Liver (tissue), 9 donors: Measurements from ENCODE around the gene GRIA3. TPM values are rescaled to one million over a fixed set of nuclear protein-coding genes. Genes with fewer than 3 reads are reported as not detected.

Experiments used
- DNase-seq: peaks from one replicate; pipeline ENCODE4 v3.0.0-alpha.2; 2017; ENCODE audit warnings: low spot score
- H3K27ac ChIP-seq, 2 donors: one replicate each; pipeline ENCODE4 v1.7.0; 2013; ENCODE audit warnings: inconsistent platforms in 2 of 2, low read length in 2 of 2, control low read depth in 1 of 2, low read depth in 1 of 2, mild to moderate bottlenecking in 1 of 2
- H3K27me3 ChIP-seq, 4 donors: one replicate each; pipeline versions ENCODE4 v1.6.1 to v1.7.0; 2013; ENCODE audit warnings: low read length in 3 of 4, inconsistent platforms in 1 of 4, mild to moderate bottlenecking in 1 of 4, moderate library complexity in 1 of 4; ENCODE audit not compliant: control insufficient read depth in 4 of 4, insufficient read depth in 4 of 4
- H3K36me3 ChIP-seq, 4 donors: one replicate each; pipeline versions ENCODE4 v1.6.1 to v1.7.0; 2013; ENCODE audit warnings: low read length in 3 of 4, mild to moderate bottlenecking in 3 of 4, low read depth in 1 of 4, moderate library complexity in 1 of 4; ENCODE audit not compliant: control insufficient read depth in 4 of 4, insufficient read depth in 3 of 4
- H3K4me1 ChIP-seq, 4 donors: one replicate each; pipeline versions ENCODE4 v1.6.1 to v1.7.0; 2013; ENCODE audit warnings: low read length in 3 of 4, mild to moderate bottlenecking in 3 of 4, moderate library complexity in 1 of 4; ENCODE audit not compliant: control insufficient read depth in 4 of 4, insufficient read depth in 4 of 4
- H3K4me3 ChIP-seq, 3 donors: one replicate each; pipeline versions ENCODE4 v1.6.1 to v1.7.0; 2013; ENCODE audit warnings: low read length in 3 of 3, control low read depth in 1 of 3, low read depth in 1 of 3, mild to moderate bottlenecking in 1 of 3
- H3K9ac ChIP-seq, 2 donors: one replicate each; pipeline ENCODE4 v1.7.0; 2013; ENCODE audit warnings: low read length in 2 of 2, mild to moderate bottlenecking in 2 of 2, moderate library complexity in 2 of 2, control low read depth in 1 of 2, low read depth in 1 of 2
- H3K9me3 ChIP-seq, 4 donors: one replicate each; pipeline versions ENCODE4 v1.6.1 to v1.7.0; 2013; ENCODE audit warnings: low read length in 3 of 4; ENCODE audit not compliant: control insufficient read depth in 4 of 4
- EGR1 ChIP-seq, 2 donors: IDR thresholded peaks; 2 replicates each; pipeline ENCODE4 v1.6.1; 2016 to 2018; ENCODE audit warnings: antibody characterized with exemption in 2 of 2, low read depth in 2 of 2
- FOXA1 ChIP-seq: IDR thresholded peaks from 2 replicates; pipeline ENCODE4 v1.6.1; 2016; ENCODE audit warnings: antibody characterized with exemption
- FOXA2 ChIP-seq: IDR thresholded peaks from 2 replicates; pipeline ENCODE4 v1.6.1; 2016; ENCODE audit warnings: antibody characterized with exemption
- GABPA ChIP-seq, 2 donors: IDR thresholded peaks in 1 of 2; conservative IDR thresholded peaks in 1 of 2; 2 replicates each; pipeline ENCODE4 v1.6.1; 2016; ENCODE audit warnings: antibody characterized with exemption in 2 of 2, mild to moderate bottlenecking in 1 of 2, moderate library complexity in 1 of 2
- HNF4A ChIP-seq, 2 donors: conservative IDR thresholded peaks; 2 replicates each; pipeline ENCODE4 v1.6.1; 2016; ENCODE audit warnings: antibody characterized with exemption in 2 of 2, mild to moderate bottlenecking in 2 of 2
- HNF4G ChIP-seq: IDR thresholded peaks from 2 replicates; pipeline ENCODE4 v1.6.1; 2016; ENCODE audit warnings: antibody characterized with exemption
- JUND ChIP-seq, 2 donors: IDR thresholded peaks; 2 replicates each; pipeline ENCODE4 v1.6.1; 2016; ENCODE audit warnings: antibody characterized with exemption in 2 of 2
- NR2F2 ChIP-seq: IDR thresholded peaks from 2 replicates; pipeline ENCODE4 v1.6.1; 2016; ENCODE audit warnings: antibody characterized with exemption
- RAD21 ChIP-seq, 2 donors: IDR thresholded peaks; 2 replicates each; pipeline ENCODE4 v1.6.1; 2016; ENCODE audit warnings: antibody characterized with exemption in 2 of 2, mild to moderate bottlenecking in 2 of 2
- RXRA ChIP-seq, 2 donors: IDR thresholded peaks; 2 replicates each; pipeline ENCODE4 v1.6.1; 2017 to 2018; ENCODE audit warnings: antibody characterized with exemption in 2 of 2, mild to moderate bottlenecking in 1 of 2
- SP1 ChIP-seq: IDR thresholded peaks from 2 replicates; pipeline ENCODE4 v1.6.1; 2018; ENCODE audit warnings: antibody characterized with exemption, mild to moderate bottlenecking
- TAF1 ChIP-seq: conservative IDR thresholded peaks from 2 replicates; pipeline ENCODE4 v1.6.1; 2016; ENCODE audit warnings: antibody characterized with exemption, mild to moderate bottlenecking
- YY1 ChIP-seq: IDR thresholded peaks from 2 replicates; pipeline ENCODE4 v1.6.1; 2016; ENCODE audit warnings: antibody characterized with exemption, mild to moderate bottlenecking
- WGBS: extraction: QIAGEN DNeasy Blood & Tissue Kit; methylation state at CpG from one replicate; pipeline ENCODE4 v1.1.7; 2013; 5-methylcytosine and 5-hydroxymethylcytosine counted together
- polyA plus RNA-seq, 2 donors: library from polyadenylated mRNA; stranded (reverse) in 1 of 2; unstranded in 1 of 2; fragments of 200-250 nt in 1 of 2; fragments of >200 nt in 1 of 2; fragmentation: Nextera tagmentation in 1 of 2; extraction: Ambion mirVana in 1 of 2; gene quantifications; one replicate each; pipeline versions ENCODE4 v1.2.1 to v1.2.3, GENCODE V29; 2013 to 2015
- total RNA-seq, 2 donors: library from RNA; depleted of rRNA; stranded (reverse); fragments of >200 nt; gene quantifications; one replicate each; pipeline ENCODE4 v1.2.3, GENCODE V29; 2014
- TF ChIP-seq, protein P1 (sequence below): fragments of 150-350 bp; IDR thresholded peaks from 2 replicates; pipeline ENCODE4 v1.5.1; 2017; ENCODE audit warnings: improper control_type of control experiment, low read depth, low read length; ENCODE audit not compliant: missing input control
- TF ChIP-seq, protein P2 (sequence below): IDR thresholded peaks from 2 replicates; pipeline ENCODE4 v1.6.1; 2016; ENCODE audit warnings: antibody characterized with exemption, mild to moderate bottlenecking
- TF ChIP-seq, protein P3 (sequence below): IDR thresholded peaks from 2 replicates; pipeline ENCODE4 v1.6.1; 2016; ENCODE audit warnings: antibody characterized with exemption
- donor health status: healthy.
- donor health status: healthy.
- donor health status: healthy.
- donor health status: healthy.
- donor health status: healthy.

Gene GRIA3
- total and polyA plus RNA-seq, 4 donors, result 1.5 to 3.4 (median 2.9) TPM

DNA sequence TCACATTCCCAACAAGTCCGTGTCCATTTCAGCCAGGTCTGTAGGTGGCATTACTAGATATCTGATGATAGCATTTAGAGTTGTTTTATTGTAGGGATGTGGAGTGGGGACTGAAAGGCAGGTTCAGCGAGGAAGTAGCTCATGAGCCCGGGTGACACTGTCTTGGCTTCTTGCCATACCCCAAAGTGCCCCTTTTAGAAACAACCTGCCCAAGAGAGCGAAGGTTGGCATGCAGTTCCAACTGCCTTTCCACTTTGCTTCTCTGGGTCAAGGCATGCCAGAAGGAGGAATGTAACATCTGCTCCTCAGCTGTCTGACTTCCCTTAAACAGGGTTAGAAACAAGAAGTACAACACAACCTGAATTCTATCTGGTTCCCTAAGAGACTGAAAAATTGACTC, 9.0 kb downstream of the GRIA3 start:
- no peak overlapping the region for H3K9ac ChIP-seq
- no peak overlapping the region for H3K27ac ChIP-seq
- WGBS, result 80% methylated on average over 4 of the region's 4 CpGs
- DNase-seq, result no peak
- no peaks in the 10 kb centered on the region for H3K4me1 ChIP-seq
- TF ChIP-seq EGR1 (IDR thresholded peaks at IDR 0.05; ENCODE audit: low read depth in 2 of 2), result no peak
- TF ChIP-seq HNF4G, result no peak
- TF ChIP-seq RXRA (IDR thresholded peaks at IDR 0.05), result no peak
- TF ChIP-seq, protein P1, sequence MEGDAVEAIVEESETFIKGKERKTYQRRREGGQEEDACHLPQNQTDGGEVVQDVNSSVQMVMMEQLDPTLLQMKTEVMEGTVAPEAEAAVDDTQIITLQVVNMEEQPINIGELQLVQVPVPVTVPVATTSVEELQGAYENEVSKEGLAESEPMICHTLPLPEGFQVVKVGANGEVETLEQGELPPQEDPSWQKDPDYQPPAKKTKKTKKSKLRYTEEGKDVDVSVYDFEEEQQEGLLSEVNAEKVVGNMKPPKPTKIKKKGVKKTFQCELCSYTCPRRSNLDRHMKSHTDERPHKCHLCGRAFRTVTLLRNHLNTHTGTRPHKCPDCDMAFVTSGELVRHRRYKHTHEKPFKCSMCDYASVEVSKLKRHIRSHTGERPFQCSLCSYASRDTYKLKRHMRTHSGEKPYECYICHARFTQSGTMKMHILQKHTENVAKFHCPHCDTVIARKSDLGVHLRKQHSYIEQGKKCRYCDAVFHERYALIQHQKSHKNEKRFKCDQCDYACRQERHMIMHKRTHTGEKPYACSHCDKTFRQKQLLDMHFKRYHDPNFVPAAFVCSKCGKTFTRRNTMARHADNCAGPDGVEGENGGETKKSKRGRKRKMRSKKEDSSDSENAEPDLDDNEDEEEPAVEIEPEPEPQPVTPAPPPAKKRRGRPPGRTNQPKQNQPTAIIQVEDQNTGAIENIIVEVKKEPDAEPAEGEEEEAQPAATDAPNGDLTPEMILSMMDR, result no peak
- no peak for TF ChIP-seq FOXA2
- no peak for TF ChIP-seq TAF1
- H3K27me3 ChIP-seq, result no peaks in the 10 kb centered on the region
- no peak overlapping the region for H3K4me3 ChIP-seq
- no peaks in the 10 kb centered on the region for H3K36me3 ChIP-seq
- no peaks in the 10 kb centered on the region for H3K9me3 ChIP-seq

DNA sequence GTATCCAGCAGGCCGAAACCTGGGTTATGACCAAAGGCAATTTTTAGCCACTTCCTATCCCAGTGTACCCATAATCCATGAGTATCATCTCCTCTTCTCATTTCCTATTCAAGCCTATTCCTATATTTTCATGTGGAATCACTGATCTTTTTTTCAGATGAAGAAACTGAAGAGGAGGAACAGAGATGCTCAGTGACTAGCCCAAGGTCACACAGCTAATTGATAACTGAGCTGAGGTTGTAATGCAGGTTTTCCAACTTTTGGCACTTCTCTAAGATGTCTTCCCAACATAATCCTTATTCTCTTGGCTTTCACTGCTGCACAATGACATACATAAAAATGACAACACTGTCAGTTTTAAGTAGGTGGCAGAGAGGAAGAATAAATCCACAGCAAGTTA, 15.3 kb downstream of the GRIA3 start:
- H3K27ac ChIP-seq, result no peak overlapping the region
- H3K4me1 ChIP-seq, result no peaks in the 10 kb centered on the region
- 100% methylated on average over 1 of the region's 1 CpG for WGBS
- no peak overlapping the region for H3K4me3 ChIP-seq
- no peaks in the 10 kb centered on the region for H3K27me3 ChIP-seq
- H3K36me3 ChIP-seq, result no peaks in the 10 kb centered on the region
- no peaks in the 10 kb centered on the region for H3K9me3 ChIP-seq
- no peak overlapping the region for H3K9ac ChIP-seq
- DNase-seq, result no peak
- TF ChIP-seq FOXA1 (no peak), HNF4A (conservative IDR thresholded peaks at IDR 0.05) (no peak), RXRA (IDR thresholded peaks at IDR 0.05) (no peak), JUND (IDR thresholded peaks at IDR 0.05) (no peak), TAF1 (no peak), YY1 (no peak), GABPA (IDR thresholded peaks at IDR 0.05 in 1 of 2, conservative IDR thresholded peaks at IDR 0.05 in 1 of 2) (no peak), SP1 (no peak), NR2F2 (no peak), HNF4G (no peak), EGR1 (IDR thresholded peaks at IDR 0.05; ENCODE audit: low read depth in 2 of 2) (no peak), FOXA2 (no peak), RAD21 (IDR thresholded peaks at IDR 0.05) (no peak)
- TF ChIP-seq, protein P2, sequence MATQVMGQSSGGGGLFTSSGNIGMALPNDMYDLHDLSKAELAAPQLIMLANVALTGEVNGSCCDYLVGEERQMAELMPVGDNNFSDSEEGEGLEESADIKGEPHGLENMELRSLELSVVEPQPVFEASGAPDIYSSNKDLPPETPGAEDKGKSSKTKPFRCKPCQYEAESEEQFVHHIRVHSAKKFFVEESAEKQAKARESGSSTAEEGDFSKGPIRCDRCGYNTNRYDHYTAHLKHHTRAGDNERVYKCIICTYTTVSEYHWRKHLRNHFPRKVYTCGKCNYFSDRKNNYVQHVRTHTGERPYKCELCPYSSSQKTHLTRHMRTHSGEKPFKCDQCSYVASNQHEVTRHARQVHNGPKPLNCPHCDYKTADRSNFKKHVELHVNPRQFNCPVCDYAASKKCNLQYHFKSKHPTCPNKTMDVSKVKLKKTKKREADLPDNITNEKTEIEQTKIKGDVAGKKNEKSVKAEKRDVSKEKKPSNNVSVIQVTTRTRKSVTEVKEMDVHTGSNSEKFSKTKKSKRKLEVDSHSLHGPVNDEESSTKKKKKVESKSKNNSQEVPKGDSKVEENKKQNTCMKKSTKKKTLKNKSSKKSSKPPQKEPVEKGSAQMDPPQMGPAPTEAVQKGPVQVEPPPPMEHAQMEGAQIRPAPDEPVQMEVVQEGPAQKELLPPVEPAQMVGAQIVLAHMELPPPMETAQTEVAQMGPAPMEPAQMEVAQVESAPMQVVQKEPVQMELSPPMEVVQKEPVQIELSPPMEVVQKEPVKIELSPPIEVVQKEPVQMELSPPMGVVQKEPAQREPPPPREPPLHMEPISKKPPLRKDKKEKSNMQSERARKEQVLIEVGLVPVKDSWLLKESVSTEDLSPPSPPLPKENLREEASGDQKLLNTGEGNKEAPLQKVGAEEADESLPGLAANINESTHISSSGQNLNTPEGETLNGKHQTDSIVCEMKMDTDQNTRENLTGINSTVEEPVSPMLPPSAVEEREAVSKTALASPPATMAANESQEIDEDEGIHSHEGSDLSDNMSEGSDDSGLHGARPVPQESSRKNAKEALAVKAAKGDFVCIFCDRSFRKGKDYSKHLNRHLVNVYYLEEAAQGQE, result no peak
- TF ChIP-seq, protein P3, sequence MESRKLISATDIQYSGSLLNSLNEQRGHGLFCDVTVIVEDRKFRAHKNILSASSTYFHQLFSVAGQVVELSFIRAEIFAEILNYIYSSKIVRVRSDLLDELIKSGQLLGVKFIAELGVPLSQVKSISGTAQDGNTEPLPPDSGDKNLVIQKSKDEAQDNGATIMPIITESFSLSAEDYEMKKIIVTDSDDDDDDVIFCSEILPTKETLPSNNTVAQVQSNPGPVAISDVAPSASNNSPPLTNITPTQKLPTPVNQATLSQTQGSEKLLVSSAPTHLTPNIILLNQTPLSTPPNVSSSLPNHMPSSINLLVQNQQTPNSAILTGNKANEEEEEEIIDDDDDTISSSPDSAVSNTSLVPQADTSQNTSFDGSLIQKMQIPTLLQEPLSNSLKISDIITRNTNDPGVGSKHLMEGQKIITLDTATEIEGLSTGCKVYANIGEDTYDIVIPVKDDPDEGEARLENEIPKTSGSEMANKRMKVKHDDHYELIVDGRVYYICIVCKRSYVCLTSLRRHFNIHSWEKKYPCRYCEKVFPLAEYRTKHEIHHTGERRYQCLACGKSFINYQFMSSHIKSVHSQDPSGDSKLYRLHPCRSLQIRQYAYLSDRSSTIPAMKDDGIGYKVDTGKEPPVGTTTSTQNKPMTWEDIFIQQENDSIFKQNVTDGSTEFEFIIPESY, result no peak
- TF ChIP-seq, protein P1, result no peak
